Left renal cortex interstitium (tissue), 4 donors: ENCODE data around the gene HNRNPAB. TPM values are rescaled to one million over a fixed set of nuclear protein-coding genes. Genes with fewer than 3 reads are reported as not detected.

Source experiments
- DNase-seq, 4 donors: peaks; one replicate each; pipeline ENCODE4 v3.0.0-alpha.2; 2013; ENCODE audit warnings: low read depth in 4 of 4, low spot score in 2 of 4, missing footprints in 1 of 4
- polyA plus RNA-seq, 4 donors: library from polyadenylated mRNA; unstranded; fragments of 120-200 nt; gene quantifications; one replicate each; pipeline ENCODE4 v1.2.1, GENCODE V29; 2013; ENCODE audit not compliant: insufficient read length in 4 of 4

HNRNPAB gene
- polyA plus RNA-seq, 4 donors, result 141 to 179 (median 147) TPM

- DNase-seq, result no peak
Measured at GRCh38 chr5:178211095-178212048, 7.0 kb downstream of the HNRNPAB start.

GRCh38 chr5:178212241-178213002 is 8.1 kb downstream of the HNRNPAB start:
- no peak for DNase-seq

- no peak for DNase-seq
Measured at GRCh38 chr5:178213003-178213461, 8.7 kb downstream of the HNRNPAB start.

GRCh38 chr5:178213748-178214151 is 9.4 kb downstream of the HNRNPAB start:
- DNase-seq, result no peak

- DNase-seq, result no peak
Measured at GRCh38 chr5:178214160-178214803, 9.9 kb downstream of the HNRNPAB start.

- DNase-seq, result no peak
Measured at GRCh38 chr5:178215280-178216002, 11.1 kb downstream of the HNRNPAB start.

GRCh38 chr5:178216088-178216534 is 11.8 kb downstream of the HNRNPAB start:
- DNase-seq, result no peak

GRCh38 chr5:178216779-178217178 is 12.4 kb downstream of the HNRNPAB start:
- no peak for DNase-seq

GRCh38 chr5:178218237-178218776 is 14.0 kb downstream of the HNRNPAB start:
- DNase-seq, result no peak

- DNase-seq, result no peak
Measured at GRCh38 chr5:178218827-178219226, 14.5 kb downstream of the HNRNPAB start.

GRCh38 chr5:178221282-178221681 is 16.9 kb downstream of the HNRNPAB start:
- no peak for DNase-seq

GRCh38 chr5:178221853-178222252 is 17.5 kb downstream of the HNRNPAB start:
- no peak for DNase-seq

- DNase-seq, result no peak
Measured at GRCh38 chr5:178222292-178222691, 18.0 kb downstream of the HNRNPAB start.

GRCh38 chr5:178223196-178223773 is 19.0 kb downstream of the HNRNPAB start:
- DNase-seq, result no peak

- DNase-seq, result no peak
Measured at GRCh38 chr5:178223828-178224335, 19.5 kb downstream of the HNRNPAB start.

GRCh38 chr5:178224403-178224802 is 20.1 kb downstream of the HNRNPAB start:
- DNase-seq, result no peak

- no peak for DNase-seq
Measured at GRCh38 chr5:178225174-178225573, 20.8 kb downstream of the HNRNPAB start.

- no peak for DNase-seq
Measured at GRCh38 chr5:178227138-178227659, 22.9 kb downstream of the HNRNPAB start.

GRCh38 chr5:178227929-178228328 is 23.6 kb downstream of the HNRNPAB start:
- DNase-seq, result no peak
